Suprapubic skin (tissue), 4 donors: ENCODE data around the gene SUN3. TPM values are rescaled to one million over a fixed set of nuclear protein-coding genes. Genes with fewer than 3 reads are reported as not detected.

Experiments used
- DNase-seq, 2 donors: peaks; one replicate each; pipeline ENCODE4 v3.0.0-alpha.2; 2019; ENCODE audit warnings: low spot score in 2 of 2
- H3K27ac ChIP-seq: fragments of 200-600 bp; sonication (generic); one replicate; pipeline ENCODE4 v1.5.1; 2019
- H3K27me3 ChIP-seq: fragments of 200-600 bp; sonication (generic); one replicate; pipeline ENCODE4 v1.5.1; 2019
- H3K36me3 ChIP-seq: fragments of 200-600 bp; sonication (generic); one replicate; pipeline ENCODE4 v1.5.1; 2019
- H3K4me1 ChIP-seq: fragments of 200-600 bp; sonication (generic); one replicate; pipeline ENCODE4 v1.5.1; 2019
- H3K4me3 ChIP-seq: fragments of 200-600 bp; sonication (generic); one replicate; pipeline ENCODE4 v1.5.1; 2019; ENCODE audit warnings: mild to moderate bottlenecking
- H3K9me3 ChIP-seq: fragments of 200-600 bp; sonication (generic); one replicate; pipeline ENCODE4 v1.5.1; 2019
- CTCF ChIP-seq, 2 donors: fragments of 200-600 bp in 1 of 2; fragments of 450-650 bp in 1 of 2; sonication (generic) in 1 of 2; IDR thresholded peaks; one replicate each; pipeline ENCODE4 v1.5.1; 2016 to 2019; ENCODE audit warnings: antibody characterized with exemption in 2 of 2, mild to moderate bottlenecking in 1 of 2, moderate library complexity in 1 of 2
- EP300 ChIP-seq: sonication (generic); formaldehyde crosslinking; IDR thresholded peaks from one replicate; pipeline ENCODE4 v1.6.1; 2017; ENCODE audit warnings: antibody characterized with exemption
- POLR2A ChIP-seq, 2 donors: fragments of 450-650 bp; IDR thresholded peaks; one replicate each; pipeline ENCODE4 v1.6.1; 2017; ENCODE audit warnings: antibody characterized with exemption in 2 of 2, mild to moderate bottlenecking in 2 of 2, moderate library complexity in 2 of 2
- POLR2AphosphoS5 ChIP-seq, 3 donors: sonication (generic); formaldehyde crosslinking; IDR thresholded peaks; one replicate each; pipeline ENCODE4 v1.6.1; 2017; ENCODE audit warnings: antibody characterized with exemption in 3 of 3
- WGBS: methylation state at CpG from one replicate; pipeline ENCODE4 v1.1.5; 2018; 5-methylcytosine and 5-hydroxymethylcytosine counted together
- total RNA-seq, 4 donors: library from RNA; depleted of rRNA; stranded (reverse); fragments of >200 nt; gene quantifications; one replicate each; pipeline ENCODE4 v1.1.0, GENCODE V29; 2016

SUN3 gene
- total RNA-seq, 4 donors from 2014 or later: not detected

GRCh38 chr7:48063985-48064384 lies 35.1 kb upstream of the SUN3 start:
- 89% methylated on average over 1 of the region's 1 CpG for WGBS
- H3K27me3 ChIP-seq: no peaks in the 10 kb centered on the region
- no peak for TF ChIP-seq POLR2A (IDR thresholded peaks at IDR 0.05)
- TF ChIP-seq EP300: no peak
- no peak for TF ChIP-seq CTCF (IDR thresholded peaks at IDR 0.05)
- no peak for TF ChIP-seq POLR2AphosphoS5 (IDR thresholded peaks at IDR 0.05)
- no peak overlapping the region for H3K4me3 ChIP-seq
- no peaks in the 10 kb centered on the region for H3K36me3 ChIP-seq
- no peak overlapping the region for H3K27ac ChIP-seq
- no peak for DNase-seq
- no peaks in the 10 kb centered on the region for H3K9me3 ChIP-seq
- H3K4me1 ChIP-seq: no peaks in the 10 kb centered on the region

GRCh38 chr7:48059706-48060105 lies 30.8 kb upstream of the SUN3 start:
- no peak overlapping the region for H3K27ac ChIP-seq
- H3K36me3 ChIP-seq: no peaks in the 10 kb centered on the region
- 95% methylated on average over 5 of the region's 5 CpGs for WGBS
- no peaks in the 10 kb centered on the region for H3K27me3 ChIP-seq
- TF ChIP-seq POLR2A (IDR thresholded peaks at IDR 0.05) (no peak), POLR2AphosphoS5 (IDR thresholded peaks at IDR 0.05) (no peak), EP300 (no peak), CTCF (IDR thresholded peaks at IDR 0.05) (no peak)
- DNase-seq: no peak
- no peaks in the 10 kb centered on the region for H3K4me1 ChIP-seq
- no peak overlapping the region for H3K4me3 ChIP-seq
- H3K9me3 ChIP-seq: no peaks in the 10 kb centered on the region

GRCh38 chr7:48058990-48059389 lies 30.1 kb upstream of the SUN3 start:
- H3K27ac ChIP-seq: no peak overlapping the region
- no peaks in the 10 kb centered on the region for H3K36me3 ChIP-seq
- no peak overlapping the region for H3K4me3 ChIP-seq
- H3K27me3 ChIP-seq: no peaks in the 10 kb centered on the region
- DNase-seq: no peak
- H3K4me1 ChIP-seq: no peaks in the 10 kb centered on the region
- no peak for TF ChIP-seq POLR2AphosphoS5 (IDR thresholded peaks at IDR 0.05)
- TF ChIP-seq CTCF (IDR thresholded peaks at IDR 0.05): no peak
- TF ChIP-seq POLR2A (IDR thresholded peaks at IDR 0.05): no peak
- no peak for TF ChIP-seq EP300
- 88% methylated on average over 2 of the region's 2 CpGs for WGBS
- H3K9me3 ChIP-seq: no peaks in the 10 kb centered on the region

- WGBS: 96% methylated on average over 2 of the region's 2 CpGs
- Histone ChIP-seq H3K27me3 (no peaks in the 10 kb centered on the region), H3K36me3 (no peaks in the 10 kb centered on the region), H3K27ac (no peak overlapping the region), H3K4me3 (no peak overlapping the region), H3K9me3 (no peaks in the 10 kb centered on the region), H3K4me1 (no peaks in the 10 kb centered on the region)
- no peak for DNase-seq
- TF ChIP-seq CTCF (IDR thresholded peaks at IDR 0.05) (no peak), EP300 (no peak), POLR2A (IDR thresholded peaks at IDR 0.05) (no peak), POLR2AphosphoS5 (IDR thresholded peaks at IDR 0.05) (no peak)
Observed at GRCh38 chr7:48053736-48054135, 24.8 kb upstream of the SUN3 start.

GRCh38 chr7:48052748-48053147 lies 23.8 kb upstream of the SUN3 start:
- Histone ChIP-seq H3K4me1 (no peaks in the 10 kb centered on the region), H3K4me3 (no peak overlapping the region), H3K27ac (no peak overlapping the region), H3K27me3 (no peaks in the 10 kb centered on the region), H3K36me3 (no peaks in the 10 kb centered on the region), H3K9me3 (no peaks in the 10 kb centered on the region)
- DNase-seq: no peak
- WGBS: 80% methylated on average over 8 of the region's 8 CpGs
- no peak for TF ChIP-seq CTCF (IDR thresholded peaks at IDR 0.05)
- no peak for TF ChIP-seq EP300
- TF ChIP-seq POLR2A (IDR thresholded peaks at IDR 0.05): no peak
- no peak for TF ChIP-seq POLR2AphosphoS5 (IDR thresholded peaks at IDR 0.05)
